ENCODE data around the gene IVNS1ABP. TPM values are rescaled to one million over a fixed set of nuclear protein-coding genes. Genes with fewer than 3 reads are reported as not detected.

IVNS1ABP gene
- total and polyA plus RNA-seq, 4 donors, result 19.8 to 93.8 (median 53.5) TPM

GRCh38 chr1:185281245-185281644 lies 35.8 kb downstream of the IVNS1ABP start:
- no peaks in the 10 kb centered on the region for H3K9me3 ChIP-seq (ENCODE audit: control insufficient read depth, low read length)
- ATAC-seq (ENCODE audit: low FRiP score), result no peak

GRCh38 chr1:185280589-185280988 lies 36.5 kb downstream of the IVNS1ABP start:
- no peak for DNase-seq
- peaks cover 4% of the 10 kb centered on the region in 2 donors for H3K36me3 ChIP-seq (ENCODE audit: control insufficient read depth in 1 of 2, insufficient read depth in 2 of 2, low read length in 1 of 2)
- ATAC-seq (ENCODE audit: low FRiP score), result no peak
- intact Hi-C loops (cut with DNase I), result no loop called here
- H3K27me3 ChIP-seq (ENCODE audit: control insufficient read depth in 1 of 2, insufficient read depth in 2 of 2, low read length in 1 of 2), result no peaks in the 10 kb centered on the region
- H3K27ac ChIP-seq (ENCODE audit: low read depth in 1 of 2, low read length in 2 of 2), result no peak overlapping the region
- H3K4me1 ChIP-seq (ENCODE audit: control insufficient read depth in 1 of 2, insufficient read depth in 2 of 2, low read length in 2 of 2), result no peaks in the 10 kb centered on the region
- H3K4me3 ChIP-seq (ENCODE audit: low read length in 2 of 2), result no peak overlapping the region
- WGBS, 2 donors, result 97 to 98% methylated on average over 2 of the region's 2 CpGs
- no peaks in the 10 kb centered on the region for H3K9me3 ChIP-seq (ENCODE audit: control insufficient read depth, low read length)

More at GRCh38 chr1:185281245-185281644, 35.8 kb downstream of the IVNS1ABP start:
- Histone ChIP-seq H3K4me3 (ENCODE audit: low read length in 2 of 2) (no peak overlapping the region), H3K36me3 (ENCODE audit: control insufficient read depth in 1 of 2, insufficient read depth in 2 of 2, low read length in 1 of 2) (peaks cover 4% of the 10 kb centered on the region in 2 donors), H3K4me1 (ENCODE audit: control insufficient read depth in 1 of 2, insufficient read depth in 2 of 2, low read length in 2 of 2) (no peaks in the 10 kb centered on the region), H3K27me3 (ENCODE audit: control insufficient read depth in 1 of 2, insufficient read depth in 2 of 2, low read length in 1 of 2) (no peaks in the 10 kb centered on the region), H3K27ac (ENCODE audit: low read depth in 1 of 2, low read length in 2 of 2) (no peak overlapping the region)
- DNase-seq, result no peak
- WGBS, 2 donors, result 84 to 93% methylated on average over 3 of the region's 3 CpGs
- intact Hi-C loops (cut with DNase I), result no loop called here

GRCh38 chr1:185279571-185279970 lies 37.5 kb downstream of the IVNS1ABP start:
- no peak for DNase-seq
- intact Hi-C loops (cut with DNase I), result no loop called here
- Histone ChIP-seq H3K4me1 (ENCODE audit: control insufficient read depth in 1 of 2, insufficient read depth in 2 of 2, low read length in 2 of 2) (no peaks in the 10 kb centered on the region), H3K4me3 (ENCODE audit: low read length in 2 of 2) (no peak overlapping the region), H3K9me3 (ENCODE audit: control insufficient read depth, low read length) (no peaks in the 10 kb centered on the region), H3K27me3 (ENCODE audit: control insufficient read depth in 1 of 2, insufficient read depth in 2 of 2, low read length in 1 of 2) (no peaks in the 10 kb centered on the region), H3K27ac (ENCODE audit: low read depth in 1 of 2, low read length in 2 of 2) (no peak overlapping the region), H3K36me3 (ENCODE audit: control insufficient read depth in 1 of 2, insufficient read depth in 2 of 2, low read length in 1 of 2) (peaks cover 4% of the 10 kb centered on the region in 2 donors)
- ATAC-seq (ENCODE audit: low FRiP score), result no peak

- 87 to 91% methylated on average over 4 of the region's 4 CpGs for WGBS, 2 donors
- Histone ChIP-seq H3K27ac (ENCODE audit: low read depth in 1 of 2, low read length in 2 of 2) (no peak overlapping the region), H3K9me3 (ENCODE audit: control insufficient read depth, low read length) (no peaks in the 10 kb centered on the region), H3K36me3 (ENCODE audit: control insufficient read depth in 1 of 2, insufficient read depth in 2 of 2, low read length in 1 of 2) (no peaks in the 10 kb centered on the region), H3K4me1 (ENCODE audit: control insufficient read depth in 1 of 2, insufficient read depth in 2 of 2, low read length in 2 of 2) (no peaks in the 10 kb centered on the region), H3K27me3 (ENCODE audit: control insufficient read depth in 1 of 2, insufficient read depth in 2 of 2, low read length in 1 of 2) (no peaks in the 10 kb centered on the region), H3K4me3 (ENCODE audit: low read length in 2 of 2) (no peak overlapping the region)
- intact Hi-C loops (cut with DNase I), result no loop called here
- ATAC-seq (ENCODE audit: low FRiP score), result no peak
- no peak for DNase-seq
Measured at GRCh38 chr1:185271921-185272320, 45.1 kb downstream of the IVNS1ABP start.

- no peak for DNase-seq
- H3K4me3 ChIP-seq (ENCODE audit: low read length in 2 of 2), result no peak overlapping the region
- H3K27ac ChIP-seq (ENCODE audit: low read depth in 1 of 2, low read length in 2 of 2), result no peak overlapping the region
- no peaks in the 10 kb centered on the region for H3K36me3 ChIP-seq (ENCODE audit: control insufficient read depth in 1 of 2, insufficient read depth in 2 of 2, low read length in 1 of 2)
- H3K4me1 ChIP-seq (ENCODE audit: control insufficient read depth in 1 of 2, insufficient read depth in 2 of 2, low read length in 2 of 2), result no peaks in the 10 kb centered on the region
- intact Hi-C loops (cut with DNase I), result no loop called here
- no peaks in the 10 kb centered on the region for H3K27me3 ChIP-seq (ENCODE audit: control insufficient read depth in 1 of 2, insufficient read depth in 2 of 2, low read length in 1 of 2)
- no peak for ATAC-seq (ENCODE audit: low FRiP score)
- H3K9me3 ChIP-seq (ENCODE audit: control insufficient read depth, low read length), result no peaks in the 10 kb centered on the region
- WGBS, 2 donors, result 90 to 94% methylated on average over 2 of the region's 2 CpGs
Measured at GRCh38 chr1:185268352-185268751, 48.7 kb downstream of the IVNS1ABP start.

- intact Hi-C loops (cut with DNase I), result no loop called here
- Histone ChIP-seq H3K4me3 (ENCODE audit: low read length in 2 of 2) (no peak overlapping the region), H3K4me1 (ENCODE audit: control insufficient read depth in 1 of 2, insufficient read depth in 2 of 2, low read length in 2 of 2) (no peaks in the 10 kb centered on the region), H3K27me3 (ENCODE audit: control insufficient read depth in 1 of 2, insufficient read depth in 2 of 2, low read length in 1 of 2) (no peaks in the 10 kb centered on the region), H3K9me3 (ENCODE audit: control insufficient read depth, low read length) (no peaks in the 10 kb centered on the region), H3K27ac (ENCODE audit: low read depth in 1 of 2, low read length in 2 of 2) (no peak overlapping the region), H3K36me3 (ENCODE audit: control insufficient read depth in 1 of 2, insufficient read depth in 2 of 2, low read length in 1 of 2) (no peaks in the 10 kb centered on the region)
- no peak for ATAC-seq (ENCODE audit: low FRiP score)
- no peak for DNase-seq
Measured at GRCh38 chr1:185267701-185268100, 49.3 kb downstream of the IVNS1ABP start.

GRCh38 chr1:185267301-185267700 lies 49.7 kb downstream of the IVNS1ABP start:
- no peaks in the 10 kb centered on the region for H3K9me3 ChIP-seq (ENCODE audit: control insufficient read depth, low read length)
- ATAC-seq (ENCODE audit: low FRiP score) (no peak), DNase-seq (no peak)
- no peaks in the 10 kb centered on the region for H3K4me1 ChIP-seq (ENCODE audit: control insufficient read depth in 1 of 2, insufficient read depth in 2 of 2, low read length in 2 of 2)
- H3K27ac ChIP-seq (ENCODE audit: low read depth in 1 of 2, low read length in 2 of 2), result no peak overlapping the region
- no peak overlapping the region for H3K4me3 ChIP-seq (ENCODE audit: low read length in 2 of 2)
- H3K36me3 ChIP-seq (ENCODE audit: control insufficient read depth in 1 of 2, insufficient read depth in 2 of 2, low read length in 1 of 2), result no peaks in the 10 kb centered on the region
- intact Hi-C loops (cut with DNase I), result no loop called here
- 63 to 81% methylated on average over 3 of the region's 3 CpGs for WGBS, 2 donors
- no peaks in the 10 kb centered on the region for H3K27me3 ChIP-seq (ENCODE audit: control insufficient read depth in 1 of 2, insufficient read depth in 2 of 2, low read length in 1 of 2)

- no peaks in the 10 kb centered on the region for H3K27me3 ChIP-seq (ENCODE audit: control insufficient read depth in 1 of 2, insufficient read depth in 2 of 2, low read length in 1 of 2)
- ATAC-seq (ENCODE audit: low FRiP score) (no peak), DNase-seq (no peak)
- no peak overlapping the region for H3K27ac ChIP-seq (ENCODE audit: low read depth in 1 of 2, low read length in 2 of 2)
- H3K36me3 ChIP-seq (ENCODE audit: control insufficient read depth in 1 of 2, insufficient read depth in 2 of 2, low read length in 1 of 2), result no peaks in the 10 kb centered on the region
- H3K9me3 ChIP-seq (ENCODE audit: control insufficient read depth, low read length), result no peaks in the 10 kb centered on the region
- intact Hi-C loops (cut with DNase I), result no loop called here
- WGBS, 2 donors, result 94 to 96% methylated on average over 4 of the region's 4 CpGs
- no peak overlapping the region for H3K4me3 ChIP-seq (ENCODE audit: low read length in 2 of 2)
- no peaks in the 10 kb centered on the region for H3K4me1 ChIP-seq (ENCODE audit: control insufficient read depth in 1 of 2, insufficient read depth in 2 of 2, low read length in 2 of 2)
Measured at GRCh38 chr1:185265314-185265713, 51.7 kb downstream of the IVNS1ABP start.

GRCh38 chr1:185263780-185264179 lies 53.3 kb downstream of the IVNS1ABP start:
- H3K27ac ChIP-seq (ENCODE audit: low read depth in 1 of 2, low read length in 2 of 2), result no peak overlapping the region
- no peak for DNase-seq
- no peaks in the 10 kb centered on the region for H3K36me3 ChIP-seq (ENCODE audit: control insufficient read depth in 1 of 2, insufficient read depth in 2 of 2, low read length in 1 of 2)
- intact Hi-C loops (cut with DNase I), result no loop called here
- no peaks in the 10 kb centered on the region for H3K4me1 ChIP-seq (ENCODE audit: control insufficient read depth in 1 of 2, insufficient read depth in 2 of 2, low read length in 2 of 2)
- WGBS, 2 donors, result 94 to 97% methylated on average over 1 of the region's 1 CpG
- no peaks in the 10 kb centered on the region for H3K27me3 ChIP-seq (ENCODE audit: control insufficient read depth in 1 of 2, insufficient read depth in 2 of 2, low read length in 1 of 2)
- ATAC-seq (ENCODE audit: low FRiP score), result no peak
- no peaks in the 10 kb centered on the region for H3K9me3 ChIP-seq (ENCODE audit: control insufficient read depth, low read length)
- H3K4me3 ChIP-seq (ENCODE audit: low read length in 2 of 2), result no peak overlapping the region

All from aorta (tissue), 5 donors.